Vagina (tissue), 2 donors: ENCODE measurements around the gene KRT26. TPM values are rescaled to one million over a fixed set of nuclear protein-coding genes. Genes with fewer than 3 reads are reported as not detected.
A peak's percentile ranks its signal among the peaks of the same experiment; 100 is the strongest.
"Not testable (repeated sequence)": the region's sequence is repeated elsewhere in the genome, so short reads cannot be mapped to it uniquely, and the experiment has no call there.

Source experiments
- DNase-seq, 2 donors: peaks; one replicate each; pipeline ENCODE4 v3.0.0-alpha.2; 2017; ENCODE audit errors: extremely low spot score in 2 of 2
- H3K27ac ChIP-seq: fragments of 200-600 bp; sonication (generic); one replicate; pipeline ENCODE4 v1.5.1; 2019
- H3K27me3 ChIP-seq: fragments of 200-600 bp; sonication (generic); one replicate; pipeline ENCODE4 v1.5.1; 2019
- H3K36me3 ChIP-seq, 2 donors: fragments of 200-600 bp; sonication (generic); one replicate each; pipeline ENCODE4 v1.5.1; 2017 to 2019
- H3K4me1 ChIP-seq: fragments of 200-600 bp; sonication (generic); one replicate; pipeline ENCODE4 v1.5.1; 2019
- H3K4me3 ChIP-seq, 2 donors: fragments of 200-600 bp; sonication (generic); 1 replicate in 1 of 2; 2 replicates in 1 of 2; pipeline ENCODE4 v1.5.1; 2016 to 2019
- H3K9me3 ChIP-seq: fragments of 200-600 bp; sonication (generic); one replicate; pipeline ENCODE4 v1.5.1; 2019
- POLR2A ChIP-seq, 2 donors: fragments of 450-650 bp; IDR thresholded peaks; one replicate each; pipeline ENCODE4 v1.6.1; 2017; ENCODE audit warnings: antibody characterized with exemption in 2 of 2, mild to moderate bottlenecking in 2 of 2, moderate library complexity in 2 of 2
- POLR2AphosphoS5 ChIP-seq, 2 donors: sonication (generic); formaldehyde crosslinking; IDR thresholded peaks; one replicate each; pipeline ENCODE4 v1.9.0; 2017; ENCODE audit warnings: antibody characterized with exemption in 2 of 2, mild to moderate bottlenecking in 2 of 2, low read depth in 1 of 2; ENCODE audit not compliant: insufficient read depth in 1 of 2
- intact Hi-C: fragments of 100-400 bp; cut with DNase I; formaldehyde crosslinking; loops from one replicate; pipeline ENCODE4 v1.15.1; 2023
- total RNA-seq: library from RNA; depleted of rRNA; stranded (reverse); fragments of >200 nt; gene quantifications from one replicate; pipeline ENCODE4 v1.2.3, GENCODE V29; 2016
- TF ChIP-seq, protein P1 (sequence below), 3 experiments: fragments of 450-650 bp in 2 of 3; fragments of 200-600 bp in 1 of 3; sonication (generic) in 1 of 3; IDR thresholded peaks; one replicate each; pipeline ENCODE4 v1.5.1; 2017 to 2019; ENCODE audit warnings: antibody characterized with exemption in 3 of 3, mild to moderate bottlenecking in 2 of 3, moderate library complexity in 2 of 3

Gene KRT26
- total RNA-seq, 1 donor from 2014 or later: not detected

DNA sequence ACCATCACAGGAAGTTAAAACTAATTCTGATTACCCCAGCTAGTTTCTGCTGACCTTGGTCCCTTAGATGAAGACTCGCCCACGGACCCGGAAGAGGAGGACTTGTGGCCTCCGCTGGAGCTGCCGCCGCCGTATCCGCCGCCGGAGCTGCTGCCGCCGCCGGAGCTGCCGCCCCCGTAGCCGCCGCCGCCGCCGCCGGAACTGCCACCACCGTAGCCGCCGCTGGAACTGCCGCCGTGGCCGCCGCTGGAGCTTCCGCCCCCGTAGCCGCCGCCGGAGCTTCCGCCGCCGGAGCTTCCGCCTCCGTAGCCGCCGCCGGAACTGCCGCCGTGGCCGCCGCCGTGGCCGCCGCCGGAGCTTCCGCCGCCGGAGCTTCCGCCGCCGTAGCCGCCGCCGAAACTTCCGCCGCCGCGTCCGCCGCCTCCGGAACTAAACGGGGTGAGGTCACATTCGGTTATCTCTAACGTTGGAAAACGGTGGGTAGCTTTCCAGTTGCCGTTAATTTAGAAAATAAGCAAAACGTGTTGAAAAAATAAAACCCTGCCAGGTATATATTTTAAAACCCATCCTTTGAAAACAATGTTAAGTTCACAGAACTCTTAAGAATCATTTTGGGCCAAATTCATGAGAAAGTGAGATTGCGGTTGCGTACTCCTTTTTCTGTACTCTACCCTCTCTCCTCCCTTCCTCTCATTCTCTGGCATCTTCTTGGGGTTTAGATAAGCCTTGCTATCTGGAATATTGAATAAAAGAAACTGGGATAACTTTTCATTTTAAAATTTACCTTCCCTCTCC is 46.9 kb upstream of the KRT26 start:
- H3K4me3 ChIP-seq: peak overlapping the region; percentile 59 to 76
- TF ChIP-seq, protein P1, sequence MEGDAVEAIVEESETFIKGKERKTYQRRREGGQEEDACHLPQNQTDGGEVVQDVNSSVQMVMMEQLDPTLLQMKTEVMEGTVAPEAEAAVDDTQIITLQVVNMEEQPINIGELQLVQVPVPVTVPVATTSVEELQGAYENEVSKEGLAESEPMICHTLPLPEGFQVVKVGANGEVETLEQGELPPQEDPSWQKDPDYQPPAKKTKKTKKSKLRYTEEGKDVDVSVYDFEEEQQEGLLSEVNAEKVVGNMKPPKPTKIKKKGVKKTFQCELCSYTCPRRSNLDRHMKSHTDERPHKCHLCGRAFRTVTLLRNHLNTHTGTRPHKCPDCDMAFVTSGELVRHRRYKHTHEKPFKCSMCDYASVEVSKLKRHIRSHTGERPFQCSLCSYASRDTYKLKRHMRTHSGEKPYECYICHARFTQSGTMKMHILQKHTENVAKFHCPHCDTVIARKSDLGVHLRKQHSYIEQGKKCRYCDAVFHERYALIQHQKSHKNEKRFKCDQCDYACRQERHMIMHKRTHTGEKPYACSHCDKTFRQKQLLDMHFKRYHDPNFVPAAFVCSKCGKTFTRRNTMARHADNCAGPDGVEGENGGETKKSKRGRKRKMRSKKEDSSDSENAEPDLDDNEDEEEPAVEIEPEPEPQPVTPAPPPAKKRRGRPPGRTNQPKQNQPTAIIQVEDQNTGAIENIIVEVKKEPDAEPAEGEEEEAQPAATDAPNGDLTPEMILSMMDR (IDR thresholded peaks at IDR 0.05): no peak
- TF ChIP-seq POLR2A (IDR thresholded peaks at IDR 0.05) (peak in 1 of 2 donors; percentile 56), POLR2AphosphoS5 (IDR thresholded peaks at IDR 0.05; ENCODE audit: insufficient read depth in 1 of 2, low read depth in 1 of 2) (peak in 1 of 2 donors; percentile 12)
- intact Hi-C loops: no loop called here

DNA sequence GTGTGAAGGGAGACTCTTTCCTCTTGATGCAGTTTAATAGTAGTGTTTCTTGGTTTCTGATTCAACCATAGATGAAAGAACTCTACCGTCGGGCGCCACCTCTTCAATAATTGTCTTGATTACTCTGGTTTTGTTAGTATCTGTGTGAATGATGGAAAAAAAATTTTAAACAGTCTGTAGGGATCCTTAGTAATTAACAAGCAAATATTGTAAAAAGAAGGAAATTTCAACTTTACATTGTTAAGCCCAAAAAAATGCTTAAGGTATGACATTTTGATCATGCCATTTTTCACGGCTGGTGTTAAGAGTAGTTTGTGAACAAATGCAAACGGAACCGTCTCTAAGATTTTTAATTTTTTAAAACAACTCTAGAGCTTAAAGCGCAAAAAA is 46.3 kb upstream of the KRT26 start:
- DNase-seq: no peak
- H3K27ac ChIP-seq: peak overlapping the region; percentile 88
- H3K4me1 ChIP-seq: peaks cover 22% of the 10 kb centered on the region
- peaks cover 0 to 10% of the 10 kb centered on the region in 2 donors for H3K36me3 ChIP-seq
- H3K9me3 ChIP-seq: no peaks in the 10 kb centered on the region
- intact Hi-C loops: no loop called here
- H3K27me3 ChIP-seq: no peaks in the 10 kb centered on the region
- TF ChIP-seq, protein P1 (IDR thresholded peaks at IDR 0.05): no peak
- TF ChIP-seq POLR2AphosphoS5 (IDR thresholded peaks at IDR 0.05; ENCODE audit: insufficient read depth in 1 of 2, low read depth in 1 of 2): no peak
- no peak for TF ChIP-seq POLR2A (IDR thresholded peaks at IDR 0.05)
- H3K4me3 ChIP-seq: peak overlapping the region; percentile 59 to 76

More for the DNA sequence above, 46.9 kb upstream of the KRT26 start:
- DNase-seq: no peak
- peak overlapping the region; percentile 88 for H3K27ac ChIP-seq
- H3K4me1 ChIP-seq: peaks cover 22% of the 10 kb centered on the region
- H3K36me3 ChIP-seq: peaks cover 0 to 10% of the 10 kb centered on the region in 2 donors
- H3K9me3 ChIP-seq: no peaks in the 10 kb centered on the region
- no peaks in the 10 kb centered on the region for H3K27me3 ChIP-seq

DNA sequence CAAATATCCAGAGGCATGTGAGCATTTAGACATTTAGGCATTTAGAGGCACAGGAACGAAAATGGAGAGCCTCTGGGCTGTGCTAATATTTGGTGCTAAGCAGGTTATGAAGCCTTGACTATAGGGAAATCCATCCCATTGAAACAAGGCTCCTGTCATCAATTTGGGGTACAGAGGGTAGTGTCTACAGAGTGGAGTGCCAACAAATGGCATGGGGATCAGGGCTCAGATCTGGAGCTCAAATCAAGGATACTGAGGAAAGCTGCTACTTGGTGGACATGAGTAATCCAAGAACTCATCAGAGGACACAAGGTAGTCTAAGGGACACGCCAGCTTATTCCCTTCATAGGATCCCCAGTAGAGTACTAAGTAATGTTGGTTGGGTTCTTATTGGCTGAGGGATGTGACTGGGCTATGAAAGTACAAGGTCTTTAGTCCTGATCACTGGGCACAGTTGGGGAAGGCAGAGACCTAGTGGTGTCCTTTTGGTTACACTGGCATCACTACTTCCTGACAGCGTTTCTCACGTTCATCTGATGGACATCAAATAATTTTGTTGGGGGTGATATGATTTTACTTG is 45.2 kb upstream of the KRT26 start:
- H3K9me3 ChIP-seq: no peaks in the 10 kb centered on the region
- TF ChIP-seq POLR2AphosphoS5 (IDR thresholded peaks at IDR 0.05; ENCODE audit: insufficient read depth in 1 of 2, low read depth in 1 of 2) (no peak), POLR2A (IDR thresholded peaks at IDR 0.05) (no peak)
- TF ChIP-seq, protein P1 (IDR thresholded peaks at IDR 0.05): no peak
- peaks cover 22% of the 10 kb centered on the region for H3K4me1 ChIP-seq
- H3K27ac ChIP-seq: no peak overlapping the region
- peaks cover 0 to 10% of the 10 kb centered on the region in 2 donors for H3K36me3 ChIP-seq
- no peaks in the 10 kb centered on the region for H3K27me3 ChIP-seq
- DNase-seq: no peak
- no peak overlapping the region for H3K4me3 ChIP-seq
- intact Hi-C loops: no loop called here

DNA sequence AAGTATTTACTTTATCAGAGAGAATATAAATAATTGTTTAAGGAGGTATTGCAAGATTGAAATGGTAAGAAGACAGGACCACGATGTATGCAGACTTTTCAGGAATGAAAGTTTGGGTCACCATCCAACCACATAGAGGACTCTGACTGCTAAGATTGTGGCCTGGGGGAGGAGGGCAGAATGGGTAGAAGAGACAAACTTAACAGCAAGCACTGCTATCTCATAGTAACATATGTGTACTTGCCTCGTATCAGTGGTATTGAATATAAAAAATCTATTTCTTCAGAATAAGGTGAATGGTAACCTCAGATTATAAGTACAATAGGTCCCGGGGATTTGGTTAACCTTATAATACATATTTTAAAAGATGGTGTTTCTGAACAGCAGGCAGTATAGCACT is 44.6 kb upstream of the KRT26 start:
- Histone ChIP-seq H3K27me3 (no peaks in the 10 kb centered on the region), H3K4me3 (no peak overlapping the region), H3K4me1 (peaks cover 22% of the 10 kb centered on the region), H3K27ac (no peak overlapping the region), H3K36me3 (peaks cover 0 to 10% of the 10 kb centered on the region in 2 donors), H3K9me3 (no peaks in the 10 kb centered on the region)
- no peak for TF ChIP-seq POLR2AphosphoS5 (IDR thresholded peaks at IDR 0.05; ENCODE audit: insufficient read depth in 1 of 2, low read depth in 1 of 2)
- TF ChIP-seq, protein P1 (IDR thresholded peaks at IDR 0.05): no peak
- no peak for TF ChIP-seq POLR2A (IDR thresholded peaks at IDR 0.05)
- no peak for DNase-seq
- intact Hi-C loops: no loop called here

DNA sequence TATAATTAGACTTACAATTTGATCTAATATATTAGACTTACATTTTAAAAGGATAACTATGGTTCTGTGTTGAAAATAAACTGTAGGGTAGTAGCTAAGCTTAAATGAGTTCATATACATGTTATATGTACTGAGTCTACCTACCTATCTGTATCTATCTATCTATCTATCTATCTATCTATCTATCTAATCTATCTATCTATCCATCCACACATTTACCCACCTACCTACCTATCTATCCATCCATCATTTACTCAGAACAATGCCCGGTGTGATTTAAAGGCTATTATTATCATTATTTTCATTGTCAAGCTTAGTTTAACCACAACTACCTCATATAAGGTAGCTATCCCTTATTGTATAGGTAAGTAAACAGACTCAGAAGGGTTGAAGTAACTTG is 43.4 kb upstream of the KRT26 start:
- H3K36me3 ChIP-seq: peaks cover 0 to 4% of the 10 kb centered on the region in 2 donors
- H3K9me3 ChIP-seq: no peaks in the 10 kb centered on the region
- no peak overlapping the region for H3K4me3 ChIP-seq
- DNase-seq: no peak
- peaks cover 20% of the 10 kb centered on the region for H3K4me1 ChIP-seq
- intact Hi-C loops: no loop called here
- no peaks in the 10 kb centered on the region for H3K27me3 ChIP-seq
- no peak overlapping the region for H3K27ac ChIP-seq
- no peak for TF ChIP-seq POLR2AphosphoS5 (IDR thresholded peaks at IDR 0.05; ENCODE audit: insufficient read depth in 1 of 2, low read depth in 1 of 2)
- TF ChIP-seq, protein P1 (IDR thresholded peaks at IDR 0.05): no peak
- TF ChIP-seq POLR2A (IDR thresholded peaks at IDR 0.05): no peak

DNA sequence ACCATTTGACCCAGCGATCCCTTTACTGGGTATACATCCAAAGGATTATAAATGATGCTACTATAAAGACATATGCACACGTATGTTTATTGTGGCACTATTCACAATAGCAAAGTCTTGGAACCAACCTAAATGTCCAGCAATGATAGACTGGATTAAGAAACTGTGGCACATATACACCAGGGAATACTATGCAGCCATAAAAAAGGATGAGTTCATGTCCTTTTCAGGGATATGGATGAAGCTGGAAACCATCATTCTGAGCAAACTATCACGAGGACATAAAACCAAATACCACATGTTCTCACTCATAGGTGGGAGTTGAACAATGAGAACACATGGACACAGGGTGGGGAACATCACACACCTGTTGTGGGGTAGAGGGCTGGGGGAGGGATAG is 42.7 kb upstream of the KRT26 start:
- intact Hi-C loops, DNase-seq, H3K4me3 ChIP-seq, H3K36me3 ChIP-seq, H3K27me3 ChIP-seq, H3K9me3 ChIP-seq, H3K27ac ChIP-seq: not testable (repeated sequence)
- peaks cover 14% of the 10 kb centered on the region for H3K4me1 ChIP-seq
